Tibial nerve (tissue), 4 donors: ENCODE measurements around the gene ZBTB7C.
A peak's percentile ranks its signal among the peaks of the same experiment; 100 is the strongest.

ENCODE experiments used
- EP300 ChIP-seq, 2 donors: sonication (generic); formaldehyde crosslinking; IDR thresholded peaks; one replicate each; pipeline ENCODE4 v1.6.1; 2017; ENCODE audit warnings: antibody characterized with exemption in 2 of 2, mild to moderate bottlenecking in 1 of 2
- POLR2A ChIP-seq, 2 donors: fragments of 450-650 bp; IDR thresholded peaks; one replicate each; pipeline ENCODE4 v1.6.1; 2017; ENCODE audit warnings: antibody characterized with exemption in 2 of 2, mild to moderate bottlenecking in 2 of 2, moderate library complexity in 2 of 2
- TF ChIP-seq, protein P1 (sequence below), 5 experiments: fragments of 200-600 bp in 3 of 5; fragments of 450-650 bp in 2 of 5; sonication (generic) in 3 of 5; IDR thresholded peaks; one replicate each; pipeline ENCODE4 v1.5.1; 2016 to 2019; ENCODE audit warnings: antibody characterized with exemption in 5 of 5, mild to moderate bottlenecking in 3 of 5, moderate library complexity in 2 of 5

DNA sequence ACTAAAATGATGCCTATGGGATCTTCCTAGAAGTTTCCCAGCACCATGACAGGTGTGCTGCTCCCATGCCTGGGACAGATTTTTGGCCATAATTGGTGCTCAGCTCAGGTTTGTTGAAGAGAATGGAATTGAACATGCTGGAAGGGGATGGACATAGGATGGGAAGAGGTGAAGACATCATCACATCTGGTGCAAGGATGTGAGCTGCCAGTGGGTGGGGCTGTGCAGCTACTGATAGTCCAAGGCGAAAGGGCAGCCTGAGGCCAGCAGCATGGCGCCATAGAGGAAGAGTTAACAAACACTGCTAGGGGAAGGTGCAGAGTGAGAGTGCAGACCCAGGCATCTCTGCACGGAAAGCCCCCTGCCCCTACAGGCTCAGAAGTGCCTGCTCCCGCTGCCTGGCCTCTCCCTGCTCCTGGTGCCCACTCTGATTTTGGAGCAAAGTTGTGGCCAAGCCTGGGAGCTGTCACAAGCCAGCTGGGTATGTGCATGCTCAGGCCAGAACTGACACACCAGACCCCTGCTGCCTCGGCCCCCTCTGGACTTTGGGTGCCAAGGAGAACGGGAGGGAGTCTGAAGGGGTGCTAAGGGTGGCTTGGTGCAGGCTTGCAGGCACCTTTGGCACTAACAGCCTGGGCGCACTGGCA, 178.6 kb downstream of the ZBTB7C start:
- TF ChIP-seq, protein P1, sequence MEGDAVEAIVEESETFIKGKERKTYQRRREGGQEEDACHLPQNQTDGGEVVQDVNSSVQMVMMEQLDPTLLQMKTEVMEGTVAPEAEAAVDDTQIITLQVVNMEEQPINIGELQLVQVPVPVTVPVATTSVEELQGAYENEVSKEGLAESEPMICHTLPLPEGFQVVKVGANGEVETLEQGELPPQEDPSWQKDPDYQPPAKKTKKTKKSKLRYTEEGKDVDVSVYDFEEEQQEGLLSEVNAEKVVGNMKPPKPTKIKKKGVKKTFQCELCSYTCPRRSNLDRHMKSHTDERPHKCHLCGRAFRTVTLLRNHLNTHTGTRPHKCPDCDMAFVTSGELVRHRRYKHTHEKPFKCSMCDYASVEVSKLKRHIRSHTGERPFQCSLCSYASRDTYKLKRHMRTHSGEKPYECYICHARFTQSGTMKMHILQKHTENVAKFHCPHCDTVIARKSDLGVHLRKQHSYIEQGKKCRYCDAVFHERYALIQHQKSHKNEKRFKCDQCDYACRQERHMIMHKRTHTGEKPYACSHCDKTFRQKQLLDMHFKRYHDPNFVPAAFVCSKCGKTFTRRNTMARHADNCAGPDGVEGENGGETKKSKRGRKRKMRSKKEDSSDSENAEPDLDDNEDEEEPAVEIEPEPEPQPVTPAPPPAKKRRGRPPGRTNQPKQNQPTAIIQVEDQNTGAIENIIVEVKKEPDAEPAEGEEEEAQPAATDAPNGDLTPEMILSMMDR (IDR thresholded peaks at IDR 0.05): peak in 4 of 5 experiments; percentile 9 to 43 (median 21)
- TF ChIP-seq POLR2A (IDR thresholded peaks at IDR 0.05): no peak
- no peak for TF ChIP-seq EP300 (IDR thresholded peaks at IDR 0.05)
